Measurements from ENCODE around the gene MTREX. TPM values are rescaled to one million over a fixed set of nuclear protein-coding genes. Genes with fewer than 3 reads are reported as not detected.

MTREX gene
- total RNA-seq: 75.2 to 78.7 TPM (median 78.6 TPM) in 3 replicates

DNA sequence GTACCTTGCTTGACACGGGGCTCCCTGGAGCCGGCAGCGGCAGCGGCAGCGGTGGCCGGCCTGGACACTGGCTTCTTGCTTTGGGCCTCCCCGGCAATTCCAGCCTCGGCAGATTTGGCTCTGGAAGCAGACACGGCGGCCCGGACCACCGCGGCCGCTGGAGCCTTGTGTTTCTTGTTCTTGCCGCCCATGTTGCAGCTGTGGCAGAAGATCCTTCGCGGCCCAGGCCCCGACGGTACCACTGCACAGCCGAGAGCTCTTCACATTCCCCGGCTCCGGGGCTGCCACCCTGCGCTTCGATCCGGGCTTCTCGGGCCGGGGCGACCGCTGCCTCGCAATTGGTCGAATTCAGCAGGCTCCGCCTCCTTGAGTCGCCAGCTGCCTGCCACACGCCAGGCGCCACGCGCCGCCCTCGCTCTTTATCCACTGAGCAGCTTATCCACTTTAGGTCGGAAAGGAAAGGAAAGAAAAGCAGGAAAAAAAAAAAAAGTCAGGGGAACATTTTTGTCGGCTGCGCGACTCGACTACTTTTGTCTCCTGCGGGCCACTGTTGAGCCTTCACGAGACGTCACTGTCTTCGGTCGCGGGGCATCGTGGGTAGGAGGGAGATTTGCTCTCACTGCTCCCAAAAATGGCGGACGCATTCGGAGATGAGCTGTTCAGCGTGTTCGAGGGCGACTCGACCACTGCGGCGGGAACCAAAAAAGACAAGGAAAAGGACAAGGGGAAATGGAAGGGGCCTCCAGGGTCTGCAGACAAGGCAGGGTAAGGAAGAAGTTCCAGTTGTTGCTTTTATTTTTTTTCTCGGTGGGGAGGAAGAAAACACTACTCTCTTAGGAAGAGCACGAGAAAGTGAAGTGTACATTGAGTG lies at the start of gene MTREX, which contains the start of gene DHX29:
Gene MTREX (plus strand): TSS at position 607 of the 871 bp plus-strand sequence. CDS start 25 bp downstream, at position 632.
Gene DHX29 (minus strand): TSS at position 312 of the 871 bp plus-strand sequence. CDS start 121 bp downstream, at position 191.
- Mint-ChIP-seq H3K36me3 (peaks cover 5% of the 10 kb centered on the region), H3K4me3 (no peak within 1 kb of the TSS), H3K27ac (no peak within 1 kb of the TSS), H3K4me1 (peaks cover 16% of the 10 kb centered on the region), H3K27me3 (ENCODE audit: low read depth) (no peaks in the 10 kb centered on the region), H3K9me3 (no peaks in the 10 kb centered on the region)
- peak; percentile 73 to 91 for DNase-seq (ENCODE audit: low spot score in 2 of 2, unreplicated experiment in 2 of 2)
- TF ChIP-seq, protein P1, sequence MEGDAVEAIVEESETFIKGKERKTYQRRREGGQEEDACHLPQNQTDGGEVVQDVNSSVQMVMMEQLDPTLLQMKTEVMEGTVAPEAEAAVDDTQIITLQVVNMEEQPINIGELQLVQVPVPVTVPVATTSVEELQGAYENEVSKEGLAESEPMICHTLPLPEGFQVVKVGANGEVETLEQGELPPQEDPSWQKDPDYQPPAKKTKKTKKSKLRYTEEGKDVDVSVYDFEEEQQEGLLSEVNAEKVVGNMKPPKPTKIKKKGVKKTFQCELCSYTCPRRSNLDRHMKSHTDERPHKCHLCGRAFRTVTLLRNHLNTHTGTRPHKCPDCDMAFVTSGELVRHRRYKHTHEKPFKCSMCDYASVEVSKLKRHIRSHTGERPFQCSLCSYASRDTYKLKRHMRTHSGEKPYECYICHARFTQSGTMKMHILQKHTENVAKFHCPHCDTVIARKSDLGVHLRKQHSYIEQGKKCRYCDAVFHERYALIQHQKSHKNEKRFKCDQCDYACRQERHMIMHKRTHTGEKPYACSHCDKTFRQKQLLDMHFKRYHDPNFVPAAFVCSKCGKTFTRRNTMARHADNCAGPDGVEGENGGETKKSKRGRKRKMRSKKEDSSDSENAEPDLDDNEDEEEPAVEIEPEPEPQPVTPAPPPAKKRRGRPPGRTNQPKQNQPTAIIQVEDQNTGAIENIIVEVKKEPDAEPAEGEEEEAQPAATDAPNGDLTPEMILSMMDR (IDR thresholded peaks at IDR 0.05; ENCODE audit: unreplicated experiment): no peak

DNA sequence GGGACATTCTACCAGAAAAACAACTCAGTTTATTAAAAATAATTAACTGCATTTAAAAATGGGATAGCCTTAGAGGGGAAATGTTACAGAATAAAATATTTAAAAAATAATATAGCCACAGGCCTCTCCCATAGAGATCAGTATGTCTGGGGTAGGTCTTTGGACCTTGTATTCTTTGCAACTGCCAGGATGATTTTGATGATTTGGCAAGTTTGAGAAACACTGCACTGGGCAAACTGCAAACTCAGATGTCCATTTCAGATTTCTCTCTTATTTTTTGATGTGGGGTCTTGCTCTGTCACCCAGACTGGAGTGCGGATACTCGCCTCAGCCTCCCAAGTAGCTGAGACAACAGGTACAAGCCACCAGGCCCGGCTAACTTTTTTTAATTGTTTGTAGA lies 49.5 kb upstream of the MTREX start:
- Mint-ChIP-seq H3K27ac (no peak overlapping the region), H3K4me3 (no peak overlapping the region), H3K36me3 (peaks cover 28% of the 10 kb centered on the region), H3K4me1 (no peaks in the 10 kb centered on the region), H3K9me3 (no peaks in the 10 kb centered on the region), H3K27me3 (ENCODE audit: low read depth) (no peaks in the 10 kb centered on the region)
- TF ChIP-seq, protein P1 (IDR thresholded peaks at IDR 0.05; ENCODE audit: unreplicated experiment): no peak
- DNase-seq (ENCODE audit: low spot score in 2 of 2, unreplicated experiment in 2 of 2): no peak

DNA sequence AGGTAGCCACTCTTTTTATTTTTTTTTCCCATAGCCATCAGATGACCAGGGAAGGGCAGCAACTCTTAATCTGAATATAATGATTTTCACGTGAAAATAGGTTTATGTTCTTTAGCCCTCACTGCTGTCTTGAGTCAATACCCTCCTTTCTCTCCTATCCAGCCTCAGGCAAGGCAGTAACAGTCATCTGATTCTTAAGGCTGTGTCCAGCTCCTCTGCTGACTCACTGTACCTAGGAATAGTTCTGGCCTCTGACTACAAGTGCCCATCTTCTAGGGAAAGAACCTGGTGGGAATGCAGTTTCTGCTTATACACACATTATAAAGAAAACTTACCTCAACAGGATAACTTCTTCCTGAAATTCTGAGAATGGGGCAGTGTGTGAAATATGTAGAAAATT lies 31.0 kb upstream of the MTREX start:
- no peaks in the 10 kb centered on the region for H3K4me1 Mint-ChIP-seq
- H3K9me3 Mint-ChIP-seq: no peaks in the 10 kb centered on the region
- peaks cover 37% of the 10 kb centered on the region for H3K36me3 Mint-ChIP-seq
- H3K27me3 Mint-ChIP-seq (ENCODE audit: low read depth): no peaks in the 10 kb centered on the region
- no peak for DNase-seq (ENCODE audit: low spot score in 2 of 2, unreplicated experiment in 2 of 2)
- no peak overlapping the region for H3K27ac Mint-ChIP-seq
- TF ChIP-seq, protein P1 (IDR thresholded peaks at IDR 0.05; ENCODE audit: unreplicated experiment): no peak
- H3K4me3 Mint-ChIP-seq: no peak overlapping the region

DNA sequence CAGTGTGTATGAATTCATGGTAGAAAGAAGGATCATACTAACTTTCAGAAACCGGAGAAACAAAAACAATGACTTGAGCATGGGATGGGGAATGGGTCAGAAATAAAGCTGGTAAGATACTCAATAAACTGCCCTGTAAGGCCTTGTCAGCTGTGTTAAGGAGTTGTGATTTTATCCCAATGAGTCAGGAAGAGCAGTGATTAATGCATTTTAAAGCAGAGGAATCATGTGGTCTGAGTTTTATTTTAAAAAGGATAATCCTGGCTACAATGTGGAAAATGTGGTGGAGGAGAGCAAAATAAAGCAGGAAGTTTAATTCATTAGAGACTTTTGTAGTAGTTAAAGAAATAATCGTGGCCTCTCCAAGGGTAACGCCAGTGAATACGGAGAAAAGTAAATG lies 29.0 kb upstream of the MTREX start:
- no peak for DNase-seq (ENCODE audit: low spot score in 2 of 2, unreplicated experiment in 2 of 2)
- H3K36me3 Mint-ChIP-seq: peaks cover 37% of the 10 kb centered on the region
- H3K4me1 Mint-ChIP-seq: no peaks in the 10 kb centered on the region
- no peaks in the 10 kb centered on the region for H3K9me3 Mint-ChIP-seq
- TF ChIP-seq, protein P1 (IDR thresholded peaks at IDR 0.05; ENCODE audit: unreplicated experiment): no peak
- no peak overlapping the region for H3K4me3 Mint-ChIP-seq
- H3K27me3 Mint-ChIP-seq (ENCODE audit: low read depth): no peaks in the 10 kb centered on the region
- H3K27ac Mint-ChIP-seq: no peak overlapping the region

DNA sequence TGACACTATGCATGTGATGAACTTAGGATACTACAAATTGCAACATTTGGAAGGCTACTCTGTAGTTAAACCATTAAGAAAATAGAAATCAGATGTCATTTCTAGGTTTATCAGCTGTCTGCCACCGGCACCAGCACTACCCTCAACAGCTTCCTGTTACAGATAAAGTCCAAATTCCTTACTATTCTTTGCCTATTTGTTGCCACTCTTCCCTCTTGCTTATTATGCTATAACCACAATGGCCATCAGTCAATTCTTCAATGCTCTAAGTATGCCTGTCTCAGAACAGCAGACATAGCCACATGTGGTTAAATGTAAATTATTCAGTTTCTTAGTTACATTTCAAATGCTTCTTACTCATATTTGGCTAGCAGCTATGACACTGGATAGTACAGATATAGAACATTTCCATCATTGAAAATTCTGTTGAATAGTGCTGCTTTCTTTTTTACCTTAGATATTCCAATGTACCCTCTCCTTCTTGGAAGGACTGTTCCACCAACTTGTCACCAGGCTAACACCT lies 21.3 kb upstream of the MTREX start:
- Mint-ChIP-seq H3K4me3 (no peak overlapping the region), H3K27ac (no peak overlapping the region), H3K36me3 (peaks cover 29% of the 10 kb centered on the region), H3K4me1 (no peaks in the 10 kb centered on the region), H3K9me3 (no peaks in the 10 kb centered on the region), H3K27me3 (ENCODE audit: low read depth) (no peaks in the 10 kb centered on the region)
- no peak for DNase-seq (ENCODE audit: low spot score in 2 of 2, unreplicated experiment in 2 of 2)
- TF ChIP-seq, protein P1 (IDR thresholded peaks at IDR 0.05; ENCODE audit: unreplicated experiment): no peak
